ENCODE measurements around the gene TMEM17. TPM values are rescaled to one million over a fixed set of nuclear protein-coding genes. Genes with fewer than 3 reads are reported as not detected.

TMEM17 gene
- total RNA-seq, 4 donors from 2014 or later: 1.4 to 4.4 (median 1.6) TPM

DNA sequence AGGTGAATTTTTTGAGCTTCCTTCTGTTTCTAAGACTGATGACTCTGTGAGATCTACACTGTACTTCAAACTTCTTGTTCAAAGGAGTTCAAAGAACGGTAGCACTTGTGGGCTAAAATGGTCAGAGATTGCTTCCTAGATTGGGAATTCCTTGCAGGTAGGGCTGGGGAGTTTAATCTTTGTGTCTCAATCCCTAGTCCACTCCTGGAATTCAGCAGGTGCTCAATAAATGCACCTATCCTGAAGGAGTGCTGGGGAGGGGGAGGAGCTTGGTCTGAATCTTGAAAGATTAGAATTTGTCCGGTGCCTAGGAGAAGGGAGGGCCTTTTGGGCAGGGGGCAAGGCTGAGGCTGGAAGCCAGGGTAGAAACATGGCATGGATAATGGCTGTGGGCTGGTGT is 34.6 kb downstream of the TMEM17 start:
- TF ChIP-seq, protein P1, sequence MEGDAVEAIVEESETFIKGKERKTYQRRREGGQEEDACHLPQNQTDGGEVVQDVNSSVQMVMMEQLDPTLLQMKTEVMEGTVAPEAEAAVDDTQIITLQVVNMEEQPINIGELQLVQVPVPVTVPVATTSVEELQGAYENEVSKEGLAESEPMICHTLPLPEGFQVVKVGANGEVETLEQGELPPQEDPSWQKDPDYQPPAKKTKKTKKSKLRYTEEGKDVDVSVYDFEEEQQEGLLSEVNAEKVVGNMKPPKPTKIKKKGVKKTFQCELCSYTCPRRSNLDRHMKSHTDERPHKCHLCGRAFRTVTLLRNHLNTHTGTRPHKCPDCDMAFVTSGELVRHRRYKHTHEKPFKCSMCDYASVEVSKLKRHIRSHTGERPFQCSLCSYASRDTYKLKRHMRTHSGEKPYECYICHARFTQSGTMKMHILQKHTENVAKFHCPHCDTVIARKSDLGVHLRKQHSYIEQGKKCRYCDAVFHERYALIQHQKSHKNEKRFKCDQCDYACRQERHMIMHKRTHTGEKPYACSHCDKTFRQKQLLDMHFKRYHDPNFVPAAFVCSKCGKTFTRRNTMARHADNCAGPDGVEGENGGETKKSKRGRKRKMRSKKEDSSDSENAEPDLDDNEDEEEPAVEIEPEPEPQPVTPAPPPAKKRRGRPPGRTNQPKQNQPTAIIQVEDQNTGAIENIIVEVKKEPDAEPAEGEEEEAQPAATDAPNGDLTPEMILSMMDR (IDR thresholded peaks at IDR 0.05; ENCODE audit: low read depth): no peak

DNA sequence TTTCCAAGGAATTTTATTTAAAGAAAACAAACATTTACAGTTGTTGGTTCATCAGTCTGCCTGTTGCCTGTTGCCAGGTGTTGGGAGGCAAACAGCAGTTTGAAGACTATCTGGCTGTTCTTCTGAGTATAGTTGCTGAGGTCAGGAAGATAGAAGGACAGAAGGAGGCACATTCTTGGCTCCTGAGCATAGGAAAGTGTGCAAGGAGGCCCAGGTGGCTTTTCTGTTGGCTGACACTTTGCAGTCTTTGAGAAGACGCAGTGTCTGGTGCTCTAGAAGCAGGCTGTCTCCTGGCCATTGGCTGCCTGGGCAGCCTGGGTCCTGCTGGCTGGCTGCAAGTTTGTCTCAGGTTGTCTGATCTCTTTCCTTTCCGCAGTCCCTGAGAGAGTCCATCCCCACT is 36.4 kb downstream of the TMEM17 start:
- TF ChIP-seq, protein P1 (IDR thresholded peaks at IDR 0.05; ENCODE audit: low read depth): no peak

DNA sequence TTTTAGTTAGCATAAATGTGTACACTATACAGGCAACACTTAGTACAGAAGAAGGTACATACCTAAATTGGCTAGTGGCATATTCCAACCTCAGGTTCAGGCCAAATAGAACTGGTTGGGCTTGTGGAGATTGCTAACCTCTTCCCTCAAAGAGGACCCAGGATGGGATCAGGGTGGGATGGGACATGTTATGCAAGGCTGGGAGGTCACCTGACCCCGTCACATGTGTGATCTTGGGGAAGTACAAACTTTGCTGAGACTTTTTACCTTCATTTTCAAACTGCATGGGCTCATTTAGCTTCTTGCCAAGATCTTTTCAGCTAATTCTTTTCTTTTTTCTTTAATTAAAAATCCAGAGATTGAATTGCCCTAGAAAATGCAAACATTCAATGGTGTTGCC is 36.9 kb downstream of the TMEM17 start:
- TF ChIP-seq, protein P1 (IDR thresholded peaks at IDR 0.05; ENCODE audit: low read depth): no peak

DNA sequence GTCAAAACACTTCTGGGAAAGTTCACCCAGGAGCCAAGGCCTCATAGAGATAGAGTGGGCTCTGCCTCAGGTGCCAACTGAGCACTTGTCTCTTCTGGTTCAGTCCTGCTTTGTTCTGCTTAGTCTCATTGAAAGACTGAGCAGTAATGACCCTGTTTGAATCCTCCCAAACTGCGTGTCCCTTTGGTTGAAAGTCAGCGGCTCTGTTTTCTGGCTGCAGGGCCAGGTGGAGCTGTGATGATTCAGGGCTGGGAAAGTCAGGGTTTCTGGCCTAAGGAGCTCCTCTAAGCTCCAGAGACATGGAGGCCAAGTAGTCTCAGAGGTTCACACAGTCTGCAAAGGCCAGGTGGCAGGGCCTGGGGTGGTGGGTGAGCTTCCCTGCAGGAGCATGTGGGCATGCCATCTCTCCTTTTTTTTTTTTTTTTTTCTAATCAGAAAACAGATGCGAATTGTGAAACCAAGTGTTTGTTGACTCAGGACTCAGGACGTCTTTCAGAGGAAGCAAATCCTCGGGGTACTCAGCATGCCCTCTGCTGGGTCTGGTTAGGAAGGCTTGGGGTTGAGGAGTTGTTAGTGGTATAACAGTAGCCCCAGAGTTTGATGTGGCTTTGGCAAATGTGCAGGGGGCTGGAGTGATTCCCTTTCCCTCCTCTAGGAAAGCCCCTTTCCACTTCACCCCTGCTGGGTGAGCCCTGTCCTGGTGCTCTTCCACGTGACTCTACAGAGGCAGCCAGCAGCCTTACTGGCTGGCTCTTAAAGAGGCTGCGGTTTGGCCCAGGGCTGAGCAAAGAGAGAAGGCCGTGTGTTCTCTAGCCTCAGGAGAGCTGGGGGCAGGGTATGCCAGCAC is 38.3 kb downstream of the TMEM17 start:
- TF ChIP-seq, protein P1 (IDR thresholded peaks at IDR 0.05; ENCODE audit: low read depth): no peak

DNA sequence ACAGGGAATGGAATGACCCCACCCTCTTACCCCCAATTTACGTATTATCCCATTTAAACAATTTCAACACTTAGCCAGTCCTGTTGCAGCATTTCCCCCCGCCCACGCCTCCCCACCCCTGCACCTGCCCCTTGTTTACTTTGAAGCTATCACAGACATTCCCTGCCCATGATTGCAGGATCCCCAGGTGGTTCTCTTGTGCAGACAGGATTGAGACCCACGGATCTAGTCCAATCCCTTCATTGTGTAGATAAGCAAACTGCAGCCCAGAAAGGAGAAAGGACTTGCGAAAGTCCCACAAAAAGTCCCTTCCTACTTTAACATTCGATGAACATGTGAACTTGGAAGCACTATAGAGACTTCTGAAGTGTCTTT is 38.9 kb downstream of the TMEM17 start:
- TF ChIP-seq, protein P1 (IDR thresholded peaks at IDR 0.05; ENCODE audit: low read depth): no peak

DNA sequence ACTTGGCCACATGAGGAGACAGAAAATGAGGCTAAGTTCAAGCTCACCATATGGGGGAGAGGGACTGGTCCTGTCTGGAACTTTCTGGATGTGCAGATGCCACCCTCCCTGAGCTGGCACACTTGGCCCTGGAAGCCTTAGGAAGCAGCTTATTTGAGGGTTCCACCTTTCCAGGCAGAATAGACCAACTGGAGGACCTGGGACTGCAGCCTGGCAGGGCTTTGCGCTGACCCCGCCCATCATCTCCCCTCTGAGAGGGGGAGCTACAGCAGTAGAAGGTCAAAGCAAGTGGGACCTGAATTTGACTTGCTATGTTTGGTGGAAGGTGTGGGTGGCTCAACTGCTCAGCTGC is 39.5 kb downstream of the TMEM17 start:
- TF ChIP-seq, protein P1 (IDR thresholded peaks at IDR 0.05; ENCODE audit: low read depth): no peak

DNA sequence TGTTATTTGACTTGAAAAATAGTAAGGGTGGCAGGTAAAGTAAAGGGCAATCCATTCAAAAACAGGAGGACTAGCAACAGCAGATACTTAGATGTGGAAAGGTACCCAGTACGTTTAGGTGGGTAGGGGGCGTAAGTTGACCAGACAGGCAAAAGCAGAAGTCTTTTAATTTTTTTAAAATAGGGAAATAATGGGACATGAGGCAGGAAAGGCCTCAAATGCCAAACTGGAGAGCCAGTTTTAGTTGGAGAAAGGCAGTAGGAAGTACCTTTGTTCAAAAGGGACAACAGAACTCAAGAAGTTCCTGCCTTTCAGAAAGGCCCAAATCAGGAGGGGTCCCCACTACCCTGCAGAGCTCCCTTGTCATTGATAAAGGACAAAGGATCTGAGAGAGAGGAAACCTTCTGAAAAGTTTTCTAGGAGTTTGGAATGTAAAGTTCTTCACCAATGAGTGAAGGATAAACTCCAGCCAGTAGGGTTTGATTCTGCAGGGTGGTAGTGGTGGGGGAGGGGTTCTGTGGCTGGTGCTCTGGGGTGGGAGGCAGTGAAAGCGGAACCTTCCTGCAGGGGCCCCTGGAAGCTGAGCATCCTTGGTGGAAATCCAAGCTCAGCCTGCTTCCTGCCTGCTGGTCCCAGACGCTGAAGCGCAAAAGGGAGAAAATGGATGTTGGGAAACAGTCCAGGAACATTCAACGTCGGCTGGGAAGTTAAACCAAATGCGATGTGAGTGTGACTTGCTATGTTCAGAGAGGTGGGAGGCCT is 40.1 kb downstream of the TMEM17 start:
- TF ChIP-seq, protein P1 (IDR thresholded peaks at IDR 0.05; ENCODE audit: low read depth): no peak
